Measurements from ENCODE around the gene NOL12.
"Not testable (repeated sequence)": the region's sequence is repeated elsewhere in the genome, so short reads cannot be mapped to it uniquely, and the experiment has no call there.

The NOL12 gene

DNA sequence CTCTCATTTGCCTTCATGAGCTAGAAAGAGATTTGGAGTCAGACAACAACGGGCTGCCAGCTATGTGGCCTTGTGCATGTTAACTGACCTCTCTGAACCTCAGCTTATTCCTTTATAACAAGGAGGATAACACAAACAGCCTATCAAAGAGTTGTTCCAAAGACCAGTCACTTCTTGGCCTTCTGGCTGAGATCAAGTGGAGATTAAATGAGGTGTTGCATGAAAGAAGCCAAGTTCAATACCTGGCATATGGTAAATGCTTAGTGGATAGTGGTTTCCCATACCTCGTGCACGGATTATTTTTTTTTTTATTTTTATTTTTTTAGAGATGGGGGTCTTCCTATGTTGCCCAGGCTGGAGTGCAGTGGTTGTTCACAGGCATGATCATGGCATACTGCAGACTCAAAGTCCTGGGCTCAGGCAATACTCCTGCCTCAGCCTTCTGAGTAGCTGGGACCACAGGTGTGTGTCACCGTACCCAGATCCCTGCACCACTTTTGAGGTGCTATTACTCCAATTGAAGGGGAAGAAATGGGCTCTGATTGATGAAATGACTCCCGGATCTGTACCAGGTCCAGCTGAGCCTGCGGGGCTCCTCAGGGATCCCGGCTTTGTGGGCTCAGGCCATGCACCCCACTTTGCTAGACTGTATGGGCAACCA, 5.8 kb upstream of the NOL12 start:
- no peak for DNase-seq

DNA sequence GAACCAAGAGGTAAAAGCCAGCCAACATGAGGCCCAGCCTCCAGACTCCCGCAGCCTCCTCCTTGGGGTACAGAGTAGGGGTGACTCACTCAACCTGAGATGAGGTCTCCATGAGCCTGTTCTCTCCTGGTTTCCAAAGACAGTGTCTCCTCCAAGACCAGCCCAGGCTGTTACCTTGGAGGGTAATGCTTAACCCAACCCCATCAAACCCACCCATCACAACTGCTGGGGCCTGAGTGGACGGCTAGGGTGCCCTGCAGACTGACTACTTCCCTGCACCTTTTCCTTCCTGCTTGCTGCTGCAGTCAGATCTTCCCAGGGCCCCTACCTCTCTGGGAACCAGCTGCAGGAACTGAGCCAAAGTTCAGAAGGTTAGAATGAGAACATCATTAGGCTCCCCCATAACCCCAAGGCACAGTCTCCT, 5.1 kb upstream of the NOL12 start:
- no peak for DNase-seq

DNA sequence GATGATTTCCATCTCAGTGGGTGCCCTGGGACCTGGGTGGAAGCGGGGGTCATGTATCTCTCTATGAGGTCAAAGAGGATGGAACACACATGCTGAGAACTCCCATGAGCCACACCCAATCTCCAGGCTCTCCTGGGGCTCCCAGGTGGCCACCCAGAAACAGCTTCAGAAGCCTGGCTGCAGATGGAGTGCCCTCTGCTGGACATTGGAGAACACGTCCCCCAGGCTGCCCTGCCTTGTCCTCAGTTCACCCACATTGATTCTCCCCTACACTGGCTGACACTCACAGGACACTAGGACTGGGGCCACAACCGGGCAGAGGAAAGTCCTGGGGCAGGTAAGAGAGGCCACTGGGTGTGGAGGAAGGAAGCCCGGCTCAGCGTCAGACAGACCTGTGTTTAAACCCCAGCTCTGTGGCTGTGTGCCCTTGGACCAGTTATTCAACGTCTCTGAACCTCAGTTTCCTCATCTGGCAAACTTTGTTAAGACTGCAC, 4.5 kb upstream of the NOL12 start:
- peak; percentile 27 to 76 (median 55) for DNase-seq

DNA sequence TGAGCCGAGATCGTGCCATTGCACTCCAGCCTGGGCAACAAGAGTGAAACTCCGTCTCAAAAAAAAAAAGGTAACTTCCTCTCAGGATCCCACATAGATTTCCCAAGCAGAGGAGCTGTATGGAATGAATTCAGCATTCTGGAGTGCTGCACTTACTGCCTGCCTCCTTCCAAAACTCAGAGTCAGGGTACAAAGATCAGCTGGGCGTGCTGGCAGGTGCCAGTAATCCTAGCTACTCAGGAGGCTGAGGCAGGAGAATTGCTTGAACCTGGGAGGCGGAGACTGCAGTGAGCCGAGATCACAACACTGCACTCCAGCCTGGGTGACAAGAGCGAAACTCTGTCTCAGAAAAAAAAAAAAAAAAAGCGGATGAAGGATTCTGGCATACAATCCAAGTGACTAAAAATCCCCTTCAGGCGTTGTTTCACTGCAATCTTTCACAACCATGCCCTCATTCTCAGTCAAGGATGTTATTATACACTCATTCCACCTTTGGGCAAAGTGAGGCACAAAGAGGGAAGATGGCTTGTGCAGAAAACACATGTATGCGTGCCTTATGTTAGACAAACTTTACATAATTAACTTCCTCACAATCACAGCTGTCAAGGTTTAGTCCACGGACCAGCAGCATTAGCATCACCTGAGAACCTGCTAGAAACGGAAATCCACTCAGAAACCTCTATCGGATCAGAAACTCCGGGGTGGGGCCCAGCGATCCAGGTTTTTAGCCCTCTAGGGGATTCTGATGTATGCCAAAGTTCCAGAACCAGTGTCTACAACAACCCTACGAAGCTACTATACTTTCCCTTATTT, 1.1 kb upstream of the NOL12 start:
- no peak for DNase-seq

DNA sequence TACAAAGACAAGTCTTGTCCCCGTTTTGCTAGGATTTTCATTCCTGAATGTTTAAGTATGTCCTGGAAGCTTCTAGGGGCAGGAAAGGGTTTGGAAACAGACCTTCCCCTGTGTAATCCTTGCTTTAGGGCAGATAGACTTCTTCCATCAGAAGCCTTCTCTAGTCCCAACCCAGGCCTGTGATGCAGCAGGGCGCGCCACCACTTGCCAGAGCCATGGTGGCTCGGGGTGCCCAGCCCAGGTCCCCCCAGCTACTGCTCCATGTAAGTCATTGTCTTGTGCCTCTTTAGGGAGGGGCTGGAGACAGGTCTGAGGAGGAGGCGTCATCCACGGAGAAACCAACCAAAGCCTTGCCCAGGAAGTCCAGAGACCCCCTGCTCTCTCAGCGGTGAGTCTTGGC, 4.3 kb downstream of the NOL12 start:
- DNase-seq: no peak

DNA sequence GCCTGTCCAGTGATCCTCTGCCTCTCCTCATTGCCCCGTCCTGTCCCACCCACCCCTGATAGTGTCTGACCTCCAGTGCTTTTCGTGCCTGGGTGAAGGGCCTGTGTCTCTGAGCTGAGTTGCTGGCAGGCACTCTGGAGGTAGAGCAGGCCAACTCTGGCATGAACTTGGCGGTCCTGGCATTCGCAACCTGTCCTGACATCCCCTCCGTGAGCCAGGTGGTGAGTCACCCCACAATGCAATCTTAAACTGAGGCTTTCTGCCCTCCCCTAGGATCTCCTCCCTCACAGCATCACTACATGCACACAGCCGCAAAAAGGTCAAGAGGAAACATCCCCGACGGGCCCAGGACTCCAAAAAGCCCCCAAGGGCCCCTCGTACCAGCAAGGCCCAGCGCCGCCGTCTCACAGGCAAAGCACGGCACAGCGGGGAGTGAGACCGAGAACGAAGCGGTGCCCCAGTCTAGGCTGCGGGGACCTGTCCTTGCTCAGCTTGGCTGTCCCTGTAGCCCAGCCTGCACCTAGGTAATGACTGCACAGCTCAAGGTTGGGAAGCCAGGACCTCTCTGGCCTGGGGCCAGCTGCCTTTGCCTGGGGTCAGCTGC, 4.9 kb downstream of the NOL12 start:
- DNase-seq: no peak

DNA sequence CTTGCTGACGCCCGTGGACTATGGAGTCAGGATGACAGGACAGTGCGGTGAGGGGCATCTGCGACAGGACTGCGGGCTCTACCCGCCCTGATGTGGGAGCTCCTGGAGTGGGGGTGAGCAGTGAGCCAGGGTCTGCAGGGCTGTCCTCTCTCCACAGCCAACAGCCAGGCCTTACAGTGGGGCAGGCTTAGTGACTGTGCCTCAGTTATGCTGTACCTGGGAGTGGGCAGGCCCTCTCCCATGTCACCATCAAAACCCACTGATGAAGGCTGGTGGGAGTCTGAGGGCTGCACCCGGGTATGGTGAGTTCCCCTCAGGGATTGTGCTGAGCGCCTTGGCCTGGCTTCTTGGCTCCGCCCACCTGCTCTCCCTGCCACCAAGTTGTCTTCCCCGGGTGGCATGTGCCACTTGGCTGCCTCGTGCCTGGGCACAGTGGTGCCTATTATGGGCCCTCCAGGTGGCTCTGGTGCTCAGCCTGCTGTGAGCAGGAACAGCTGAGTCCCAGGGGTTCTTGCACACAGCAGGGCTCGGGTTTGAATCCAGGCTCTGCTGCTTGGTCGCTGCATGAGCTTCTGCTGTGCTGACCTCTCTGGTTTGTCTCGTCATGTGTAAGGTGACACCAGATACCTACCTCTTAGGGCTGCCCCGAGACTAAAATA, 6.6 kb downstream of the NOL12 start:
- DNase-seq: no peak

DNA sequence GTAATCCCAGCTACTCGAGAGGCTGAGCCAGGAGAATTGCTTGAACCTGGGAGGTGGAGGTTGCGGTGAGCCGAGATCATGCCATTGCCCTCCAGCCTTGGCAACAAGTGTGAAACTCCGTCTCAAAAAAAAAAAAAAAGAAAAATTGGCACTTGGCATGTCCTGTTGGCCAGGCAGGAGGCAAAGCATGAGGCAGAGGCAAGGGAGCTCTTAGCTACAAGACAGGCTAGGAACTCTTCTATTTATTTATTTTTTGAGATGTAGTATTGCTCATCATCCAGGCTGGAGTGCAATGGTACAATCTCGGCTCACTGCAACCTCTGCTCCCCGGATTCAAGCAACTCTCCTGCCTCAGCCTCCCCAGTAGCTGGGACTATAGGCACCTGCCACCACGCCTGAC, 8.0 kb downstream of the NOL12 start:
- DNase-seq: not testable (repeated sequence)

DNA sequence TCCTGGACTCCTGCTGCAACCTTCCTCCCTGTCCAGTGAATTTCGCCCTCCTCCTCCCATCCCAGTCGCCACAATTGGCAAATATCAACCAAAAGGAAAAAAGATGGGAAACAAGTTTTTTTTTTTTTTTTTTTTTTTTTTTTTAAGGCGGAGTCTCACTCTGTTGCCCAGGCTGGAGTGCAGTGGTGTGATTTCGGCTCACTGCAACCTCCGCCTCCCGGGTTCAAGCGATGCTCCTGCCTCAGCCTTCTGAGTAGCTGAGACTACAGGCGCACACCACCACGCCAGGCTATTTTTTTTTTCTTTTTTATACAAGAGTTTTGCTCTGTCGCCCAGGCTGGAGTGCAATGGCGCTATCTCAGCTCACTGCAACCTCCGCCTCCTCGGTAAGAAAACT, 10.1 kb downstream of the NOL12 start:
- not testable (repeated sequence) for DNase-seq

DNA sequence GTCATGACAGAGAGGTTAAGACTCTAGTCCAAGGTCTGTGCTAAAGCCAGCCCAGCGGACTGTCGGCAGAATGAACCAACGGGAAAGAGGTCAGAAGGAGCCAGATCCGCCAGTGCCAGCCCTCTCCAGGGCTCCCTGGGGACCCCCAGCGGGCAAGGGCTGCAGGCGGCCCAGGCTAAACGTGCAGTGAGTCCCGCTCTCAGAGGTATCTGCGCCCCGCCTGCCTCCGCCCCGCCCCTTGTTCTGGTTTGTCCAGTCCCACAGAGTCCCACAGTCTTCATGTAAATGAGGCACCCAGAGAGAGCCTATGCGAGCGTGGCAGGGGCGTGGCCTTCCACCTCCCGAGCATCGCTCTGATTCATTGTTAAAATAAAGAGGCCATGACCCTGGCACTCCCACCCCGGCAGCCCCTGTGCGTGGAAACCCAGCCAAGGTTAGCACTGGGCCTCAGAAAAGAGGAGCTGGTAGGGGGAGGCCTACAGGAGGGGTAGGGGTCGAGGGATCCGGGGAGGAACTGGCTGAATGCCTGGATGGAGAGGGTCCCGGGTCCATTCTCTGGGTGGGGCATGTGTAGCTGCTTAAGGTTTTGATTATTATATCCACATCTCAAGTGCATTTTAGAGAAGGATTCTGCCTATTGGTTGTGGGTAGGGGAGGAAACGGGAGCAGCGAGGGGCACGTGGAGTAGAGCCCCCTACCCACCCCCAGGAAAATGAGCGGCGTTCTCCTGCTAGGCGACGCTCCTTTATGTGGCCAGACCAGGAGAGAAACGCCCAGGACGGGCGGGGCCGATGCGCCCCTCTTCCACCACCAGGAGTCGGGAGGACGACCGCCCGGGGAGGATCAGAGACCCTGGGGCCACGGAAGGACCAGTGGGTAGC, 10.8 kb downstream of the NOL12 start, which contains the start of gene TRIOBP:
TRIOBP (plus strand) TSS at position 392 of the 881 bp plus-strand sequence. CDS start 4,318 bp downstream, outside the sequence.
- DNase-seq: peak; percentile 23 to 91 (median 71)

DNA sequence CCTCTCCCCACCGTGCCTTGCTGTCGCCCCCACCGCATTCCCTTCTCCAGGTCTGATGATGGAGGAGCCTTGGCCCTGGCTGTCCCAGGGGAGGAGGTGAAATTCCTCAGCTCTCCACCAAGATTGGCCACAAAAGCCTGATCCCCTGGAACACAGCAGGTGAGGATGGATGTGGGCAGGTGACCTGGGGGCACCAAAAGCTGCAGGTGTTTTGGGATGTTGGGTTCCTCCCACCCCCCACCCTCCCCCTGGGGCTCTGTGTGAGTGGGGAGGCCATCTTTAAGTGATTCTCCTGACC, 11.3 kb downstream of the NOL12 start:
- no peak for DNase-seq

DNA sequence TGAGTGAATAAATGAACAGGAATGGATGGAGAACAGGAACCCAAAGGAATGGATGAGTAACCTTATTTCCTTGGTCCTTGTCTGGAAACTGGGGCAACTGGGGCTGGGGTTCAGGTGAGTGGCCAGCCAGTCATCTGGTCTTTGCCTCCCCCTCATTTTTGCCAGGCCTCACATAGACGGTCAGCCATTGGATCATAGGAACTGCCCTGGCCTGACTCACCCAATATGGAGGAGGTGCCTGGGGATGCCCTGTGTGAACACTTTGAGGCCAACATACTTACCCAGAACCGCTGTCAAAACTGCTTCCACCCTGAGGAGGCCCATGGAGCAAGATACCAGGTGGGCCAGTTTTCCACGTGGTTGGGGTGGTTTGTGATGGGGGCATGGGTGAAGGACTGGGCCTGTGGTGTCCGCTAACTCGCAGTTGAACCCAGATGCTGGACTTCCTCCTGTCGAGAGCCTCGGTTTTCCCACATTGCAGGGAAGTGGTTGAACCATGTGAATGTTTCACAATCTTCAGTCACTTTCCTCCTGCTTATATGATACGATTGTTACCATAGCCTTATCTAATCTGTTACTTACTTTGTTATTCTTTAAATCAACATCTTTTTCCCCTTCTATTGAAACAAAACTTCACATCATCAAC, 15.1 kb downstream of the NOL12 start:
- no peak for DNase-seq

DNA sequence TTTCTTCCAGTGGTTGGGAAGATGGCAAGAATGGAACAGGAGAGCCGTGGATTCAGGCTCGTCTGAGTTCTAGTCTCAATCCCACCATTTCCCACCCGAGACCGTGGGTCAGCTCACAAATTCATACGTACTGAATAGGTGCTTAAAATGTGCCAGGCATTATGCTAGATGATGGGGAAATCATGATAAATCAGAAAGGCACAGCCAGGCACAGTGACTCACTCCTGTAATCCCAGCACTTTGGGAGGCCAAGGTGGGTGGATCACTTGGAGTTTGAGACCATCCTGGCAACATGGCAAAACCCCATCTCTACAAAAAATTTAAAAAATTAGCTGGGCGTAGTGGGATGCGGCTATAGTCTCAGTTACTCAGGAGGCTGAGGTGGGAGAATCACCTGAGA, 17.8 kb downstream of the NOL12 start:
- no peak for DNase-seq

DNA sequence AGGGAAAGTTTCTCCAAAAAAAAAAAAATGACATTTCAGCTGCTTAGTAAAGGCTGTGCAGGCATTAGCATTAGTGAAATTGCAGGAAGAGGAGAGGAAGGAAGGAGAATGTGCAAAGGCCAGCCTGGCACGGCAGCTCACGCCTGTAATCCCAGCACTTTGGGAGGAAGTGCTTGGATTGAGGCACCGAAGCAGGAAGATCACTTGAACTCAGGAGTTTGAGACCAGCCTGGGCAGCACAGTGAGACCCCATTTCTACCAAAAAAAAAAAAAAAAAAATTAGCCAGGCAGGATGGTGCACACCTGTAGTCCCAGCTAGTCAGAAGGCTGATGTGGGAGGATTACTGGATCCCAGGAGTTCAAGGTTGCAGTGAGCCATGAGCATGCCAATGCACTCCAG, 18.5 kb downstream of the NOL12 start:
- no peak for DNase-seq

DNA sequence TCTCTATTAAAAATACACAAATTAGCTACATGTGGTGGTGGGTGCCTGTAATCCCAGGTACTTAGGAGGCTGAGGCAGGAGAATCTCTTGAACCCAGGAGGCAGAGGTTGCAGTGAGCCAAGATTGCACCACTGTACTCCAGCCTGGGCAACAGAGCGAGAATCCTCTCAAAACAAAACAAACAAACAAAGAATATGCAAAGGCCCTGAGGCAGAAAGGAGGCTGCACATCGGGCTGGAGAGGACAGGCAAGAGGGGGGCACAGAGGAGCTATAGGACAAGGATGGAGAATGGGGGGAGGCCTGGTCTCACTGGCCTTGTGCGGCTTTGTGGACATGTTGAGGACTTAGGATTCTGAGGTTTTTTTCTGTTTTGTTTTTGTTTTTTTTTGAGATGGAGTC, 19.1 kb downstream of the NOL12 start:
- no peak for DNase-seq

DNA sequence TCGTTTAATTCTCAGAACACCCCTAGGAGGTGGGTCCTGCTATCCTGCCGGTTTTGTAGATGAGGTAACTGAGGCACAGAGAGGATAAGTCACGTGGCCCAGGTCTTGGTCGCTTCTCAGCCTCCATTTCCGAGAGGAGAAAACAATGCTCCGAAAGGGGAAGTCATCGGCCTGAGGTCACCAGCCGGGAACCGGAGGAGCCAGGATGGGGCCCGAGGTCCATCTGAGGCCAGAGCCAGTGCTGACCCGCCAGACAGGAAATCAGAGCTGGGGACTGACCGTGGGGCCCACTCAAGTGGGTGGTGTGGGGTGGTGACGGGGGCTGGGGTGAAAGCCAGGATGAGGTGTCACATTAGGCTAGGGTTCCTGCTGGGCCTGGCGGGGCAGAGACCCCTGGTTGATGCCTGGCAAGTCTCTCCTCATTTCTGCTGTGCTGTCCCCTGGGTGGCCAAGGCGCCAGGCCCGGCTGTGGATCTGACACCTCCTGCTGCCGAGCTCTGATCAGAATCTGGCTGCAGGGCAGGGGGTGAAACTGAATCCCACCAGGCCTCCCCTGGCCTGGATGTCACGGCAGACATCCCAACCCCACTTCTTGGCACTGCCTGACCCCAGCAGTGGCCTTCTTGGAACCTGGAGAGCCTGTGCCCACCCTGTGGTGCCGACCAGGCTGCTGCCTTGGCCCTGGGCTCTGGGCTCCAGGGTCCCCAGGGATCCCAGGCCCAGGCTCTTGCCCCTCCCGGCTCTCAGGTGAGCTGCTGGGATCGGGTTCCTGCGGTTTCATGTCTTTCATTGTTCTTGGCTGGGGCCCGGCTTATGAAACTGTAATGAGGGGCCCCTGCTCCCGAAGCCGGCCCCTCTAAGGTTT, 22.7 kb downstream of the NOL12 start:
- no peak for DNase-seq

DNA sequence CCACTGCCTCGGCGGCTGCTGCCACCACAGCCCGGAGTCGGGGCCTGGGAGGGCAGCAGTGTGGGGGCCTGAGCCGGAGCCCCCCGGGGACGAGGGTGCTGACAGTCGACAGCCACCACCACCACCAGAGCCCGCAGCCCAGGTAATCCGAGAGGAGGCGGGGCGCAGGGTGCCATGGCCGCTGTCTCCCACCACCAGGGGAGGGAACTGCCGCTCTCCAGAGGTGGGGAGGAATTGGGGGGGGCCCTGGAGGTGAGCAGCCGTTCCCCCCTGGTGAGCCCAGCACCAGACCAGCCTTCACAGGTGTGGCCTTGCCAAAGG, 23.3 kb downstream of the NOL12 start:
- DNase-seq: no peak

DNA sequence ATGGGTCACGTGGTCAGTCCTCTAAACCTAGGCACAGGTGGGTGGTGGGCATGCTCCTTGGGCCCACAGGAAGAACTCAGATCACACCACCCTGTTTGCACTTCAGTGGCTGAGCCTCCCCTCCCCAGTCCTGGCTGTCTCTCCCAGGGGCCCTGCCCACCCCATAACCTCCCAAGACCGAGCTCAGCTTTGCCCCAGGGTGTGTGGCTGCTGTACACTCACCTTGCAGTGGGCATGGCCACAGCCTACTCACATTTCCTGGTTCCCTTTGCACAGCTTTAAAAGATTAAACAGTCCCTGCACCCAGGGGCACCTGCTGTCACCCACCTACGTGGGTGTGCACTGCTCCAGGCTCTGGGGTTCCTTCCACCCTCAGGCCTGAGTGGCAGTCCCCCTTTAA, 24.5 kb downstream of the NOL12 start:
- DNase-seq: no peak

DNA sequence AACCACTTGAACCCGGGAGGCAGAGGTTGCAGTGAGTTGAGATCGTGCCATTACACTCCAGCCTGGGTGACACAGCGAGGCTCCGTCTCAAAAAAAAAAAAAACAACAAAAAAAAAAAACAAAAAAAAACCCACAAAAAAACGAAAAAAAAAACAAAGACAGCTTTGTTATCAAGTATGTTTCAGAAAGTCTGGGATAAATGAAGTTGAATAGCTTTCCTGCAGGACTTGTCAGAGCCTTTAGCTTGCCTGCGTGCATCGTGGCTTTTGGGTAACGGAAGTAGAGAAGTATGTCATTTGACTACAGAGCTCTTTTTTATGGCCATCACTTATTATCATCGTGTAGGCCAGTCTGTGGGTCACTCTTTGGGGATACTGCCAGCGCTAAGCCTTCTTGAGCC, 25.3 kb downstream of the NOL12 start:
- DNase-seq: no peak

DNA sequence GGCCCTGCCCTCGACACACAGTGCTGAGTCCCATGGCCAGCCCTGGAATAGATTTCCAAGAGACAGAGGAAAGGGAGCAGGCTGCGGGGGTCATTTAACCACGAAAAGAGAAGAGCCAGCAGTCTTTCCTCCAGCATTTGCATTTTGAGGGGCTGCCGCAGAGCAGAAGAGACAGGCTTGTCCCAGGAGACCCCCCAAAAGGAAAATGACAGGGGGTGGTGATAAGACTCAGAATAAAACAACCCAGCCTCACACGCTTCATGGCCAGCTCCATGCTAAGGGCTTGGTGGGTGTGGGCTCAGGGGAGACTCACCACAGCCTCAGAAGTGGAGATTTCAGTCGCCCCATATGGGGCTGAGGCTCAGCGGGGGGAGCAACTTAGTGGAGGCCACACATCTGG, 27.6 kb downstream of the NOL12 start:
- no peak for DNase-seq

DNA sequence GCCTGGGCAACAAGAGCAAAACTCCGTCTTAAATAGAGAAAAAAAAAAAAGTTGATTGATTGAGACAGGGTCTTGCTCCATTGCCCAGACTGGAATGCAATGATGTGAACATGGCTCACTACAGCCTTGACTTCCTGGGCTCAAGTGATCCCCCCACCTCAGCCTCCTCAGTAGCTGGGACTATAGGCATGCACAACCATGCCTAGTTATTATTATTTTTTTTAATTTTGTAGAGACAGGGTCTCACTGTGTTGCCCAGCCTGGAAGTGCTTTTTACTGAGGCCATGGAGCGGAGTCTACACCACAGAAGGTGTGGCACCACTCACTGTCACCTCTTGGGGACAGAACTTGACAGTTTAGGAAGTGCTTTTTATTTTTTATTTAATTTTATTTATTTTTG, 28.5 kb downstream of the NOL12 start:
- no peak for DNase-seq

All from T-helper 2 cell (primary cell).